A673 (cell line): Measurements from ENCODE around the gene PMM2. TPM values are rescaled to one million over a fixed set of nuclear protein-coding genes. Genes with fewer than 3 reads are reported as not detected.

Experiments
- BruUV-seq: library from RNA; stranded (reverse); fragments of 400-500 nt; replicated peaks from 2 replicates; lab custom pipeline; 2021; lab: Mats Ljungman, UMichigan
- CTCF ChIA-PET: fragments of 300-600 bp; sonication (Branson Sonifier 250); formaldehyde crosslinking; loops from one replicate; lab custom pipeline; 2022; ENCODE audit warnings: antibody characterized with exemption; lab: Charles Lee
- POLR2A ChIA-PET: fragments of 300-600 bp; sonication (Branson Sonifier 250); formaldehyde crosslinking; loops from one replicate; lab custom pipeline; 2022; ENCODE audit warnings: antibody characterized with exemption; ENCODE audit not compliant: low non-redundant PET; lab: Charles Lee
- DNase-seq: peaks from one replicate; pipeline ENCODE4 v3.0.0-alpha.2; 2015; ENCODE audit warnings: low spot score
- H3K27ac ChIP-seq: fragments of 200-600 bp; sonication (generic); 2 replicates; pipeline ENCODE4 v1.5.1; 2016; ENCODE audit warnings: mixed run types, low read depth, mild to moderate bottlenecking, mixed read lengths, antibody characterized with exemption, low read length; ENCODE audit not compliant: poor library complexity, severe bottlenecking
- H3K27me3 ChIP-seq: fragments of 200-600 bp; sonication (generic); replicated peaks from 2 replicates; pipeline ENCODE4 v1.6.1; 2017; ENCODE audit warnings: mixed run types, low read depth, mild to moderate bottlenecking, mixed read lengths, antibody characterized with exemption, low read length; ENCODE audit not compliant: insufficient read depth, poor library complexity
- H3K36me3 ChIP-seq: fragments of 200-600 bp; sonication (generic); 2 replicates; pipeline ENCODE4 v1.6.1; 2016; ENCODE audit warnings: mixed run types, mild to moderate bottlenecking, mixed read lengths, antibody characterized with exemption, low read length; ENCODE audit not compliant: insufficient read depth, poor library complexity, severe bottlenecking
- H3K4me1 ChIP-seq: fragments of 200-600 bp; sonication (generic); 2 replicates; pipeline ENCODE4 v1.6.1; 2017; ENCODE audit warnings: mixed run types, mild to moderate bottlenecking, mixed read lengths, antibody characterized with exemption, low read length; ENCODE audit not compliant: insufficient read depth, poor library complexity, severe bottlenecking
- H3K4me3 ChIP-seq: fragments of 200-600 bp; sonication (generic); 2 replicates; pipeline ENCODE4 v1.5.1; 2016; ENCODE audit warnings: low read depth, mixed run types, mild to moderate bottlenecking, mixed read lengths, low read length; ENCODE audit not compliant: poor library complexity, severe bottlenecking
- H3K9me3 ChIP-seq: fragments of 200-600 bp; sonication (generic); 2 replicates; pipeline ENCODE4 v1.6.1; 2016; ENCODE audit warnings: mixed run types, low read depth, mild to moderate bottlenecking, mixed read lengths, antibody characterized with exemption, low read length; ENCODE audit not compliant: poor library complexity, severe bottlenecking
- CTCF ChIP-seq: fragments of 300-800, 200-600 bp; sonication (generic); conservative IDR thresholded peaks from 2 replicates; pipeline ENCODE4 v1.5.1; 2017; ENCODE audit warnings: low read depth, mild to moderate bottlenecking, antibody characterized with exemption, low read length, moderate library complexity, mixed read lengths
- EZH2 ChIP-seq: fragments of 200-600 bp; sonication (generic); IDR thresholded peaks from 2 replicates; pipeline ENCODE4 v1.6.1; 2017; ENCODE audit warnings: borderline replicate concordance, low read depth, mild to moderate bottlenecking, mixed read lengths, antibody characterized with exemption, low read length; ENCODE audit not compliant: poor library complexity, severe bottlenecking
- intact Hi-C: fragments of 100-400 bp; cut with micrococcal nuclease; formaldehyde crosslinking; loops from one replicate; pipeline ENCODE4 v1.10.0; 2022; ENCODE audit not compliant: unreplicated experiment
- total RNA-seq: library from RNA; stranded (reverse); gene quantifications from 2 replicates; pipeline ENCODE4 v1.2.3, GENCODE V29; 2021

Gene PMM2
- total RNA-seq, 1 experiment from 2014 or later: 54.8 TPM

GRCh38 chr16:8776129-8776584 is 21.5 kb upstream of the PMM2 start:
- no TSS peak for BruUV-seq
- CTCF ChIA-PET: no interaction called here
- H3K4me1 ChIP-seq: no peaks in the 10 kb centered on the region
- POLR2A ChIA-PET: no interaction called here
- no peaks in the 10 kb centered on the region for H3K9me3 ChIP-seq
- no peaks in the 10 kb centered on the region for H3K27me3 ChIP-seq
- intact Hi-C loops: no loop called here
- TF ChIP-seq EZH2: no peak
- TF ChIP-seq CTCF: no peak
- no peak for DNase-seq
- no peak overlapping the region for H3K27ac ChIP-seq
- no peak overlapping the region for H3K4me3 ChIP-seq
- no peaks in the 10 kb centered on the region for H3K36me3 ChIP-seq

- Histone ChIP-seq H3K27ac (no peak overlapping the region), H3K4me3 (no peak overlapping the region), H3K9me3 (no peaks in the 10 kb centered on the region), H3K4me1 (no peaks in the 10 kb centered on the region), H3K27me3 (no peaks in the 10 kb centered on the region), H3K36me3 (no peaks in the 10 kb centered on the region)
- TF ChIP-seq EZH2: no peak
- TF ChIP-seq CTCF: no peak
- BruUV-seq: no TSS peak
- ChIA-PET CTCF (no interaction called here), POLR2A (interaction anchor here (0.6 kb wide), 1 partner anchor 374 kb away, joined by 6 read pairs; no protein-coding TSS in a partner anchor)
- intact Hi-C loops: no loop called here
- DNase-seq: no peak
Observed at GRCh38 chr16:8777217-8777616, 20.4 kb upstream of the PMM2 start.

- Histone ChIP-seq H3K27ac (no peak overlapping the region), H3K4me1 (no peaks in the 10 kb centered on the region), H3K27me3 (no peaks in the 10 kb centered on the region), H3K36me3 (no peaks in the 10 kb centered on the region), H3K4me3 (no peak overlapping the region), H3K9me3 (no peaks in the 10 kb centered on the region)
- ChIA-PET POLR2A (interaction anchor here (0.6 kb wide), 1 partner anchor 60 kb away, joined by 4 read pairs; no protein-coding TSS in a partner anchor), CTCF (no interaction called here)
- no peak for DNase-seq
- intact Hi-C loops: no loop called here
- TF ChIP-seq CTCF (no peak), EZH2 (no peak)
- no TSS peak for BruUV-seq
Observed at GRCh38 chr16:8781797-8782196, 15.8 kb upstream of the PMM2 start.
